ENCODE data around the gene TMTC4.
"Not testable (repeated sequence)": the region's sequence is repeated elsewhere in the genome, so short reads cannot be mapped to it uniquely, and the experiment has no call there.

Gene TMTC4

GRCh38 chr13:100619940-100620339 lies 54.7 kb downstream of the TMTC4 start:
- no peak for DNase-seq

- not testable (repeated sequence) for DNase-seq
These were observed 55.7 kb downstream of the TMTC4 start for GRCh38 chr13:100618897-100619296.

DNA sequence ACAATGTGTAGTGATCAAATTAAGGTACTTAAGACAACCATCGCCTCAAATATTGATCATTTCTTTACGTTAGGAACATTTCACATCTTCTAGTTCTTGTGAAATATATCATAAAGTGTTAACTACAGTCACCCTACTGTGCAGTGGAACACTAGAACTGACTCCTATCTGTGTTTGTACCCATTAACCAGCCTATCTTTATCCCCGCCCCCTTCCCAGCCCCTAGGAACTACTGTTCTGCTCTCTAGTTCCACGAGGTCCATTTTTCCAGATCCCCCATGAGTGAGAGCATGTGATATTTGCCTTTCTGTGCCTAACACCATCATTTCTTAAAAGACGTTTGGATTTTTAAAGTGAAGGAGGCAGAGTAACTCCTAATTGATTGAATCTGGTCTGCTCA lies 61.6 kb downstream of the TMTC4 start:
- no peak for DNase-seq

GRCh38 chr13:100611678-100612492 lies 62.7 kb downstream of the TMTC4 start:
- no peak for DNase-seq

- no peak for DNase-seq
These were observed 63.9 kb downstream of the TMTC4 start for GRCh38 chr13:100610391-100611347.

DNA sequence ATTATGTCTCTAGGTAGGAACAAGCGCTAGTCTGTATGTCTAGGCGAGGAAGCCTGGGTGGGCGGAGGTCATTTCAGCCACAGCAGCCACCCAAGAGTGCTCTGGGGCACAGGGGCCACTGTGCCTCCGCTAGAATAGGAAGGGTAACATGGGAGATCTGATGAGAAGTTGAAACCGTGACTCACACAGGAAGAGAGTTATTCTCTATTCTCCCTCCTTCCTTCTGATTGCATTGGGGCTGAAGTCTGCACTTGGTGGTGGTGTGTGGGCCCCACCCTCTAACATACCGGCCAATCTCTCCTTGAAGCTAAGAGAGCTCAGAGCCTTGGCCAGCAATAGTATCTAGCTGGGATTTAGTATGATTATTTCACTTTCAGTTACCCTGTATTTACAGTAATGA lies 65.7 kb downstream of the TMTC4 start:
- no peak for DNase-seq

DNA sequence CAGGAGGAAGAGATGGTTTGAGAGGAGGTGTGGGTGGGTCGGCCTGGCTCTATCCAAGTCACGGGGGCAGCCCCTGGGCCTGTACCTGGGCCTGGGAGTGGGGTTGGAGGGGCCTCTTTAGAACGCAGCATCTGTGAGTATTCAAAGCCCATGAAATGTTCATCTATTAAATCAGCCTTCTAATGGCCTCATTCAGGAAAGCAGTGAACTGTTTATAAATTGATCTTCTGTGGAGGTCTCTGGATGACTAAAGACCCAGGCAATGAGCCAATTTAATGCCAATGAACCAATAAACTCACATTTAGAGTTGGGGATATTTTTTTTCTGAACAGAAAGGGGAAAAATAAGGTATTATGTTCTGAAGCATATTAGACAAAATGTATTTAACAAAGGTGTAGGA lies 66.1 kb downstream of the TMTC4 start:
- no peak for DNase-seq

- DNase-seq, result no peak
These were observed 69.5 kb downstream of the TMTC4 start for GRCh38 chr13:100604918-100605710.

DNA sequence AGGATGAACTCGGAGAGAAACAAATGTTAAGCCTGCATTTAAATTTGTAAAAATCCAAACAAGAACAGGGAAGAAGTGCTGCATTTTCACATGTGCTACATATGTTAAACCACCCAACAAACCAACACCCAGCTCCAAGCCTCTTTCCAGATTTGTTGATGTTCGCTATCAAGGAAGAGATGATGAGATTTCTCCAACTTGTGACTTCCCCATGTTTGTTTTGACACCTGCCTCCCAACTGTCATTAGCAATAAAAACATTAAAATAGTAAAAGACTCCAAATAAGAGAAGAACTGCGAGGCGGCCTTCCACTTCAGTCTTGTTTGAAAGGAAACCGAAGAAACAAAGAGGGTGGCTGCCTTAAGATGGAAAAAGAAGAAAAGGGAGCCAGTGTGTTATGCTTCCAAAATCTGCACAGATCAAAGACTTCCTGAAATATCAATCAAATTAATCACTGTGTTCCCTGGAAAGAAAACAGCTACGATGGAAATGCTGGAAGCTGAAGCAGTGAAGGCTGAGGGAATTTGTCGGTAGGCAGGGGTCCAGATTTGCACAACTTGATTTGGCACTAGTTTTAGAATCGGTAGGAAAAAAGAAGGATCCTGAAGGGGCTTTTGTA lies 72.0 kb downstream of the TMTC4 start:
- DNase-seq, result no peak

- no peak for DNase-seq
These were observed 72.9 kb downstream of the TMTC4 start for GRCh38 chr13:100601716-100602115.

GRCh38 chr13:100600915-100601314 lies 73.7 kb downstream of the TMTC4 start:
- DNase-seq, result no peak

DNA sequence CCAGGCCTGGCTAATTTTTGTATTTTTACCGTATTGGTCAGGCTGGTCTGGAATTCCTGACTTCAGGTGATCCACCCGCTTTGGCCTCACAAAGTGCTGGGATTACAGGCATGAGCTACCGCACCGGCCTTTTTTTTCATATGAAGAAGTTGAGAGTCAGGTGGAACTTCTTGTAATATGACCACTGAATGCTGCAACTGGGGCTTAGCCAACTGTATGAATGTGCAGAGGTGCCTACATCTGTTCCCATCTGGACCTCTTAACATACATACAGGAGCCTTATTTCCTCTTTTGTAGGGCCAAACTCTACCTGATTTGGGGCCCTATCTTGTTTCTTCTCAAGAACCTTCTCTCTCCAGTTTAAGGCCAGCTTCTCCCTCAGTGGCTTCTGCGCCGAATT lies 74.1 kb downstream of the TMTC4 start:
- DNase-seq, result no peak

DNA sequence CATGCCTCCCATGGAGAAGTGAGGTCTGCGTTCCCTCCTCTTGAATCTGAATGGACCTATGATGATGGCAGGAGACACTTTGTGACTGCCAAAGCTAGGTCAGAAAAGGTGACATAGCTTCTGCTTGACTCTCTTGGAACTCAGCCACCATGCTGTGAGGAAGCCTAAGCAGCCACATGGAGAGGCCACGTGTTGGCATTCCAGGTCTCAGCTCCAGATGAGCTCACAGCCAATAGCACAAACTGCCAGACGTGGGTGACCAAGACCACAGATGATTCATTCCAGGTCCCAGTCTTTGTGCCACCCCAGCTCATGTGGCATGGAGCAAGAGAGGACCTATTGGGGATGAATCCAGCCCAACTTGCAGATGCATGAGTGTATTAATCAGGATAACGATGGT lies 77.3 kb downstream of the TMTC4 start:
- DNase-seq, result no peak

GRCh38 chr13:100596516-100596915 lies 78.1 kb downstream of the TMTC4 start:
- DNase-seq, result no peak

- no peak for DNase-seq
These were observed 79.9 kb downstream of the TMTC4 start for GRCh38 chr13:100594731-100595130.

GRCh38 chr13:100594255-100594654 lies 80.3 kb downstream of the TMTC4 start:
- DNase-seq, result no peak

- DNase-seq, result no peak
These were observed 85.3 kb downstream of the TMTC4 start for GRCh38 chr13:100589178-100589725.

- DNase-seq, result peak; percentile 39
These were observed 86.0 kb downstream of the TMTC4 start, which contains the start of gene GGACT for GRCh38 chr13:100588331-100589177. Gene GGACT, minus strand, starts transcription at chr13:100588789. Its CDS starts 56,198 bp downstream, at chr13:100532591.

DNA sequence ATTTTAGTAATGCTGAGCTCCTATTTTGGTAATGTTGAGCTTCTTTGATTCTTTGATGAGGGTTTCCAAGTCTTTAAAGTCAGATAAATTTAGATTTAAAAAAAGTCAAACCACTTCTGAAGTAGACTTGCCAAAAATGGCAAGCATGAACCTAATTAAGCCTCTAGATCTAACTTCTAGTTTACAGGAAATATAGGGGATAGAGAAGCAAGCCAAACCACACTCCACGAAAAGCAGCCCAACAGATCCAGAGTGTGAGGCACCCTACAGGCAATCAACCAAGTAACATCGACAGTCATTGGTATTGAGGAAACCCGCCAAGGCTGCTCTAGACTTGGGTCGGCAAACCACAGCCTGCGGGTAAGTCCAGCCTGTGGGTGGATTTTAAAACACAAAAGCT lies 89.7 kb downstream of the TMTC4 start:
- DNase-seq, result no peak

- DNase-seq, result no peak
These were observed 93.1 kb downstream of the TMTC4 start for GRCh38 chr13:100581504-100581903.

DNA sequence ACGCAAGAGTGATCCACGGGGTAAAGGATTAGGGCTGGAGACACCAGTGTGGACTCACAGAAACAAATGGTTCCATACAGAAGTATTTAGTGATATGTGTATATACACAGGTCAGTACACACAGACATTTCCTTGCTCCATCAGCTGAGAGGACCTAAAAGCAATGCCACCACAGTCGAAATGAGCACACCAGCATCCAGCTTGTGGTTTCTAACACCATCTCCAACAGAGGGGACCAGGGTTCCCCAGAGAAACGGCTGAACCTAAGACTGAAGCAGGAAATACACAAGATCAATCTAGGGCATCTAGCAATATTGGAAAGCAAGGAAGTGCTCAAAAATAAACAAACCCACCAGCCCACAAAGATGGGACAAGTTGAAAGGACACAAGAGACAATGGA lies 93.6 kb downstream of the TMTC4 start:
- no peak for DNase-seq
